ENCODE data around the gene PTPN3. TPM values are rescaled to one million over a fixed set of nuclear protein-coding genes. Genes with fewer than 3 reads are reported as not detected.
A peak's percentile ranks its signal among the peaks of the same experiment; 100 is the strongest.

PTPN3 gene
- polyA plus RNA-seq, 1 donor: 2.0 TPM

DNA sequence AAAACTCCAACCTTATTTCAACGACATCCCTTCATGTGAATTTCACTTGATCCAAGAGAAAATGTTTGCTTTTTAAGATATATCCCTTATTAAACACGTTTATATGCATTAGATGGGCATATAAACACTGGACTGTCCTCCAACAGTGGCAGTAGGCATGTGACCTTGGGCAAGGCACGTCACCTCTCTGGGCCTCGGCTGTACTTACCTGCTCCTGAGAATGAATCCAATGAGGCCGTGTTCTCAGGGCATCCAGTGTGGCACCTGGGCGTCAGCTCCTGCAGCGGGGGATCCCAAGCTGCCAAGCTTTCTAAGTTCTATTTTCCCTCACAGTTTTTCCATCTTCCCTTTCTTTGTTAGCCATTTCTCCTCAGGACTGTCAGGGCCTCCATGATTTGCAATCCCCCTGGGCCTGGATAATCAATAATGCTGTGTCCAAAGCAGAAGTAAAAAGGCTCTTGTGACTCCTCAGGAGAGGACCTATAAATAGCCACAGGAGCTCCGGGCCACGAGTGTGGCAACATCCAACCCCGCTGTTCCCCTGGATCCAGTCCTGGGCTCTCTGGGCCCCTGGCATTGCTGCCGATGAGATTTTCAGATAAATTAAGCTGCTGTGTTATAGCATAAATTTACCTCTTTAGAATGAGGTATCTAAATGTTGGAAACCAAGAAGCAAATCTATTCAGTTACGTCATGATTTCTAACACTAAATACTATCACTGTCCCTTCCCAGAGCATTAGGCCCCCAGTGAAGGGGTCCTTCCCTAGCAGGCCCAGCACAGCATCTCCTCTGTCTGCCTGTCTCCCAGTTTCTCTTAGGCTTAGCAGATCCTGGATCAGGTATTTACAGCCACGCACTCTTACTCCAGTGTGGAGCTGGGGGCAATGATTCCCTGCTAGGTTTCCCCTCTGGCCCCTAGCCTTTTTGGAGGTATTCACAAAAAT is 76.8 kb downstream of the PTPN3 start:
- DNase-seq: no peak

DNA sequence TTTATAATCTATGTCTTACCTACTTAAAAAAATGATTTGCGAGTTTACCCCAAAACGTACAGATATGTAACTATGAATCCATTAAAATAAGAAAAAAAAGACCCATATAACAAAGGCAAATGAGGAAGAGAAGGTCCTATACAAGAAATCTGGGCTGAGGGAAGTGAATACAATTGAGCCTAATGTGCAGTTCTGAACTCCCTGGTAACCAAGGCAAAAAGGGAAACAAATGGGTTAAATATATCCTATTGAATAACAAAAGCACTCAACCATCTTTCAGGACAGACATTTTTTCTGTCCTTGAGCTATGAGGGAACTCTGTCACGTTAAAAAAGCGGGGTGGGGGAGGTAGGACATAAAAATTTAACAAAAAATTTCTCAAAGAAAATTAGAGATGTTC is 78.6 kb downstream of the PTPN3 start:
- DNase-seq: no peak

DNA sequence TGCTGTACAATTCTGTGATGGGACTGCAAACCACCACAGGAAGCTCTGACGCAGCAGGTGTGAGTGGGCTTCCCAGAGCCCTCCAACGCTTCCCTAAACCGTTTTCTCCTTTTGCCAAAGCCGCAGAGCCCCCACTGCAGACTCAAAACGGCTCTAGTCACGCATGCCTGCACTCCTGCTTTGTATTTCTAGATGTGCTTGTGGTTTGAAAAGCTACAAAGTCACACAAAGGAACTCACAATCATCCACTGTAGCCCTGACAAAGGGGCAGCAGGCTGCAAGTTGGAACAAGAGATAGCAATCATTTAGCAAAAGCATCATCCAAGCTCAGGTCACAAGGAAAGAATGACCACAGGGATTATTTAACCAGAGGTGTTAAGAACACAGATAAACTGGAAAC is 79.3 kb downstream of the PTPN3 start:
- DNase-seq: no peak

DNA sequence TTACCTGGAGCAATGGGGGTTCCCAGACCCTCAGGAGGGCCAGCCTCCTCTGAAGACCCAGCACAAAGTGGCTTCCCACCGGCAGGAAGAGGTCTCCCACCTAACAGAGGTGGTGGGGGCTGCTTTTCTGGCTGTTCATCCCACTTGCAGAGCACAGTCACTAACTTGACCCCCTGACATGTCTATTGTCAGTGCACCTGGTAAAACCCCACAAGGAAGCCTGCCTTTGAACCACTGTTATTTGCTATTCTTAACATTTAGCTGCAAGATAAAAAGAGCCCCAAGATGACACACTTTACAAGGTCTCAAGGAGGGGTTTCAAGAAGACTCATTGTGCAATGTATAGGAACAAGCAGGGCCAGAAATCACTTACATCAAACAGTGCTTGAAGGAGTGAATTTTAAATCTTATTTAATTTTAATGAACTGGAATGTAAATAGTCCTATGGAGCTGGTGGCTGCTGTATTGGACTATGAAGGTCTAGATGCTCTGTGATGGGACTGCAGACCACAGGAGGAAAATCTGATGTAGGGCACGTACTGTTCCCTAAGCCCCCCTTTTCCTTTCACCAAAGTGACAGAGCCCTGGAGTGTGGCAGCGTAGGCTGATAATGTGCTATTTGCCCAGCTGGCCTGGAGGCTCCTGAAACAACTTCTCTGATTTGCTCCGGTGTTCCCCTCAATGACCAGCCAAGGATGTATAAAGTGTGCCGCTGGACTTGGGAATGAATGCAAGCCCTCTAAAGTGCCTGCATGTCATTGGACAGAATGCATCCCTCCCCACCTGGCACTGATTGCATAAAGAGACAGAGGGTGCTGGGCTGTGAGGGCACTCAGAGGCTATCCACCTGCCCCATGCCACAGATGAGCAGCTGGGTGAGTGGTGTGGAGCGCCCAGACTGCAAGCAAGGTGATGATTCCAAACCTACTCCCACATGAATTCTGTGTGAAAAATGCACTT is 80.2 kb downstream of the PTPN3 start:
- DNase-seq: no peak

DNA sequence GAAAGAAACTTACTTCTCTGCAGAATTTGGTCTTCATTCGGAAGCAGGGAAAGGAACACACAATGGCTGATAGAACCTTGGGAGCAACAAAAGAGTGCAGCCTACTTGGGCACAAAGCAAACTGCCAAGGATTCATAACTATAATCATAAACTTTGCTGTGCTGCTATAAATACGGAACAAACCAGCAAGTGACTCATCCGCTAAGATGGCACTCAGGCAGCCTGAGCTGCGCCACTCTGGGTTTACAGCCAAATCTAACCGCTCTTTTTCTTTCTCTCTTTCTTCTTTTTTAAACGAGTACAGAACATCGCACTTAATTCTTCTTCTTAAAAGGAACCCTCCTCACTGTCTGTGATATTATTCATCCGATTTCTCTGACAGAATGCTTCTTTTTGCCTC is 81.1 kb downstream of the PTPN3 start:
- no peak for DNase-seq

DNA sequence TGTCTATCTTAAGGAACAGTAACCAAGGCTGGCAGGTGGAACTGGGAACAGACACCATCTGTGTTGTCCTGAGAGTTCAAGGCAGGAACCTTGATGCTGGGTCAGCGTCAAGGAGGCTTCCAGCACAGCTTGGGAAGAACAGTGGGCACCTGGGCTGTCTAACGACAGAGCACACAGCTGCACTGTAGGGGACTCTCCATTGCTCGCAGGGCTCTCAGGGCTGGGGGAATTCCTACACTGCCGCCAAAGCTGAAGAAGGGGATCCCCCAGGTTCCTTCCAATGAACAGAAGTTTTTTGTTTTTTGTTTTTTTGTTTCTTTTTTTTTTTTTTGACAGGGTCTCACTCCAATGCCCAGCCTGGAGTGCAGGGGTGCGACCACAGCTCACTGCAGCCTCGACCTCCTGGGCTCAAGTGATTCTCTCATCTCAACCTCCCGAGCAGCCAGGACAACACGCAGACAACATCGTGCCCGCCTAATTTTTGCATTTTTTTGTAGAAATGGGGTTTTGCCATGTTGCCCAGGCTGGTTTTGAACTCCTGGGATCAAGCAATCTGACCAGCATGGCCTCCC is 81.9 kb downstream of the PTPN3 start:
- no peak for DNase-seq

DNA sequence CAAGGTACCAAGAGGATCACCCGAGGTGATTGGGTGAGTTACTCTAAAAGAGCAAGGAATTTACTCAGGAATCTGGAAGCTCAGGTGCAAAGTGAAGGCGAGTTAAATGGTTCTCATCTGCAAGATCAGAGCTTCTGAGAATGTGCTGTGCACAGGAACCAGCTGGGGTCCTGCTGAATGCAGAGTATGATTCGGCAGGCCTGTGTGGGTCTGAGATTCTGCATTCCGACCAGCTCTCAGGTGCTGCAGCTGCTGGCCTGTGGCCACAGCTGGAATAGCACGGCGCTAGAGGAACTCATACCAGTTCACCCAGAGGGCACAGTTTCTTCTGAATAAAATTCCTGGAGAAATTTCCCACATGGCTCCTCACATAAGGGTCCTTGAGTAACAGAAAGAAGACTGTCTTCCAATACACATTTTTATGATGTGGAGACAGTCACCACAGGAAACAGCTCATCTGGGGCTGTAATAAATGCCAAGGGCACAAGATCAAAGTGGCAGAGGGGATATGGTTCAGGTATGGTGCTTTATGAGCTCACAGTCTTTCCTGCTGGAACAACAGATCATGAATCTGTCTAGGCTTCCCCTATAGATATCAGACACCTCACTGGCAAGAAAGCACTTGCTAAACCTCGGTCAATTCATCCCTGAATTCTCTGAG is 83.9 kb downstream of the PTPN3 start:
- no peak for DNase-seq

DNA sequence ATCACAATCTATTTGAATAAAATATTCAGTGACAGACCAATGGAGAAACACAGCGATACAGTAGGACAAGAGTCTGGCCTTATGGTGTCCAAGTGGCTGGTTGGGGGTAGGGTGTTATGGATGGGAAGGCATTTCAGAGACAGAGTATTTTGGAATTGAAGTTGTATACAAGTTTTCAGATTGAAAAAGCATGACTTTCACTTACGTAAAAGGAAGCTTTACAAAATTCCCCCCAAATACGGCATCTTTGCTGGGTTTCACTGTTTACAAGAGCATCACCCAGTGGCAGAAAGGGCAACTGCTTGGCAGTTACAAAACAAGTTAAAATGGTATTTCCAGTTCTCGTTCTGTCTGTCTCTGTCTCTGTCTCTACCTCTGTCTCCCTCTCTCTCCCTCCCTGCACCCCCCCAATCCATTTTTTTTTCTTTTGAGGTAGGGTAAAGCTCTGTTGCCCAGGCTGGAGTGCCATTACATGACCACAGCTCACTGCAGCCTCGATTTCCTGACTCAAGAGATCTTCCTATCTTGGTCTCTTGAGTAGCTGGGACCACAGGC is 86.2 kb downstream of the PTPN3 start:
- DNase-seq: peak; percentile 14

DNA sequence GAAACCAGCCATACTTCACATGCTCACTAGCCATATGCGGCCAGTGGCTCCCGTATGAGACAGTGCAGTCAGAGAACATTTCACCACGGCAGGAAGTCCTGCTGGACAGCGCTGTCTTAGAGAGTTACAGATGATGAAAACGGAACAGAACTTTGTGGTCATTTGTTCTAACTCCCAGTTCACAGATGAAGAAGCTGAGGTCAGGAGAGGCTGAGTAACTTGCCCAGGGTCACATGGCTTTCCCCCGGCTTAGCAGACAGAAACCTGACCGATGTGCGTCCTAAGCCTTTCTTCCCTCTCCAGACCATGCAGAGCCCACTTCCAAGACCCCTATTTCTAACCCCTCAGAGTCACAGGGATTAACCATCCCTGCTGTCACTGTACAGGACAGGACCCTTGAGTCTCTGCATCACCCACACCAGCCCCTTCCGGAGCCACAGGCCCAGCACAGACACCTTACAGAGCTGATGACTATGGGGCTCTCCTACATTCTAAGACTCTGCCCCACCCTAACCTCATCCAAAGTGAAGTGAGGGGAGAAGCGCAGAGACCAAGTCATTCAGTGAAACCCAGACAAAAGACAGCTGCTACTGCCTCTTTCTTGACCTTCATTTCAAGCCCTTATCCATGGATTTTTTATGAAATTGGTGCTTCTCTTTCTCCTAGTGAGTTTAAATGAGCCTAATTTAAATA is 86.9 kb downstream of the PTPN3 start:
- no peak for DNase-seq

DNA sequence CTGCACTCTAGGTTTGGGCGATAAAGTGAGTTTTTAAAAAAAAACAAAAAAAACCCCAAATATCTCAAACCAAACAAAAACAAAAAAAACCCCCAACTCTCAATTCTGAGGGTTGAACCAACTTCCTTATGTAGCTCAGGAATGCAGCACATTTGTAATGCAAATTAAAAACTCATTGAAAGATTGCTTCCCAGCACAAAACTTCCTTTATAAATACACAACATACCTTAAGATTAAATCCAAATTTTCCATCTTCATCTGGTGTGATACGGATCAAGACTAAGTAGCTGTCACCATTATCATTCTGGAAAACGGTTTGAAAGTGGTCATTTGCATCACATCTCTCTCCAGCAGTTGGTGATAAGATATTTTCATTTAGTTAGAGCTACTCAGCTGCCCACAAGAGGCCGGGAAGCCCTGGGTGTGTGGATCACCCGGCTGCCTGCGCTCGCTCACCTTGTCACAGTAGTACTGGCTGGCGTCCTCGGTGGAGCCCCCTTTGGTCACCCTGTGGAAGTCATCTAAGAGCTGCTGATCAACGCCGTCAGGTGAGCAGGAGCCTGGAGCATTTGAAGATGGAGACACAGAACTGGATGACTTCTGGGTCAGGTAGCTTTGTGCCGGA is 88.2 kb downstream of the PTPN3 start:
- DNase-seq: no peak

DNA sequence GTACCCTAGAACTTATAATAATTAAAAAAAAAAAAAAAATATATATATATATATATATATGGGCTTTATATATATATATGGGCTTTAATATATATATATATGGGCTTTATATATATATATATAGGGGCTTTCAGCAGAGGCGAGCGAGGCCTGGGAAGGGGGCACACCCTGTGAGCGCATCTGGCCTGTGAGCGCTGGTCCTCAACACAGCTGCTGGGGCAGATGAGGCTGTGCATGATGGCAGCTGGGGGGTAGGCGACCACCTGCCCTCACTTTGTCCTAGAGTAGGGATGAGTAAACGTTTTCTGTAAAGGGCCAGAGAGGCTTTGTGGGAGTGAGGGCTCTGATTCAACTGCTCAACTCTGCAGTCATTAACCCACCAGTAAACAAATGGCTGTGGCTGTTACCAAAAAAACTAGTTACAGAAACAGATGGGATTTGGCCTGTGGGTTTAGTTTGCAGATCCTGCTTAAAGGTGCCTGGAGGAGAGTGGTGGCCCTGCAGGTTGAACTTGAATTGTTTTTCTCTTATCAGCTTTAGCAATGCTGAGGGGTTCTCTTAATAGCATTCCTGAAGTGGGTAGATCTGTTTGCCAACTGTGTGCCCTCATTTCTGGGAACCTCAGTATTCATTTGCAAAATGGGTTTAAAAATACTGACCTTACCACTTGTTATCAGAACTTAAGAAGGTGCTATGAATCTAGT is 89.2 kb downstream of the PTPN3 start:
- no peak for DNase-seq

DNA sequence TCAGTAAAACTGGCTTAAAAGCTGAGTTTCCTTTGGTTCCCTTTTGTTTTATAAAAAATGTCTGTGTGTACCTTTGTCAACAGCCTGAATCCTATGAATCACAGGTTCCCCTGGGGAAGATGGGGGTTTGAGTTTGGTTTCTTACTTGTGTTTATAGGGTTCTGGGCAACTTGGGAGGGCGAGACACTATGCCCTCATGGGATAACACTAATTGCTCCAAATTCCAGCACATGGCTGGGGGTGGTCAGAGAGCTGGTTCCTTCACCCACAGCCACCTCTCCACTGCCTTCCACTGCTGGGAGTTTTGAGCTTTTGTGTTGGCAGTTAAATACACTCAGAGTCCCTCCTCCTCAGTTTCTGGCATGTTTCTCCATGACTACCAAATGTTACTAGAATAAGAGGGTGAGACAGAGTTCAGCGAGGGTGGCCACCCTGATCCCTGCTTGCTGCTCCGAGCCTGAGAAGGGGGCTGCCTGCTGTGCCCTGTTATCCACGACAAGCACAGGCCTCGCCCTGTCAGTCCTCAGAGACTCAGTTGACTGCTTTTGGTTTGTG is 94.3 kb downstream of the PTPN3 start:
- no peak for DNase-seq

DNA sequence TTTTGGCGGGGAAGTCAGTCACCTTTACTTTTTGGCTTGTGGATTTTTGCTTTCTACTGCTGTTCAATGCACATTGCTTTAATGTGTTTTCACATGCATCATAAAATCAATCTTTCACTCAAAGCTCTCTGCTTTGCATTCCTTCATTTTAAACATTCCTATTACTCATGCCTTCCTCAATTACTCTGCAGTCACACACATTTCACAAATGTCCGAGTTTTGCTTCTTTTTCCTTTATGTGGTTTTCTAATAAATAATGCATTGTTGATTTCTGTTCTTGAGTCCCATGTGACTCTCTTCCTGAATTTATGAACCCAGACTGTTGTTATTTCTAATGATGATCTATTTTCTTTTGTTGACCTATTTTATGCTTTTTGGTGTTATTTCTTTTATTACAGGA is 95.0 kb downstream of the PTPN3 start:
- no peak for DNase-seq

DNA sequence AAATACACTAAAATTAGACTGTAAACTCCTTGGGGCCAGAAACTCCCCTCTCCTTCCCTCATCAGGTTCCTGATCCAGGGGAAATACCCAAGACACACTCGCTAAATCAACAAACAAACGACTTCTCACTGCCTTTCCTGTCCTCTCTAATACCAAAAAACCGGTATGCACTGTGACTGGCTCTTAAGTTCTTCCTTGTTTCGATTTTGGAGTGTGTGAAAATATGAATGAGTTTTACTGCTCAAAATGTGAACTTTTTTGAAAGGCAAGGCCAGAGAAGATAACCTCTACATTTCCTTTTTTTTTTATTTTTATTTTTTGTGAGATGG is 96.2 kb downstream of the PTPN3 start:
- DNase-seq: no peak

DNA sequence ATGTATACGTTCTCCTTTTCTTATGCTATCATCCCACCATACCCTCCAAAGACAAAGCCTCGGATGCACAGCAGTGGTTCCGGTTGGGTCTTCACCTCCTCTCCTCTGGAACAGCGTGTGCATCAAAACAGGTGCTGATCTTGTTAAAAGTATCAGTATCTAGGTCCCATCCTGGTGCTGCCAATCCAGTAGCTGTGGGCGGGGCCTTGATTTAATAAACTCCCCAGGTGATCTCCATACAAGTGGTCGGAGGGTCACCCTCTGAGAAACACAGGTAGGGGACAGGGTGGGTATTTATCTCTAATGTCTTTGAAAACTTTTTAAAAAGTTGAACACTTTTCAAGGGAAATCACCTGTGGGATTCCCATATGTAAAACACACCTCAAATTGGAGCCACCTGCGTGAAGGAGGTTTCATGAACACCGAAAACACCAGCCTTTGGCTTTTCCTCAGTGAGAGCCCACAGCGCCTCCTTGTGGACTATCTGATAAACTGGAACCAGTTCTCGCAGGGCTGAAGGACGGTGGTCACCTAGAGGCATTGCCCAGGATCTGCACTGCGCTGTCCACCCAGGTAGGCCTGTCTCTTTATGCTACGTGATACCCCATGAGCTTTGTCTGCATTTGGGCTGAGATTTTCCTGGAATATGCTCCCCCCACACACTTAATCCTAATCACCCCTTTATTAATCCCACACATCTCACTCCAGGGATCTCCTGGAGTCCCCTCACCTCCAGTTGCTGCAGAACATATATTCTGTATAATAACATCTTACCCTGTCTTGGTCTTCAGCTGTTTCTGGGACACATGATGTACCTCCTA is 96.7 kb downstream of the PTPN3 start:
- DNase-seq: no peak

DNA sequence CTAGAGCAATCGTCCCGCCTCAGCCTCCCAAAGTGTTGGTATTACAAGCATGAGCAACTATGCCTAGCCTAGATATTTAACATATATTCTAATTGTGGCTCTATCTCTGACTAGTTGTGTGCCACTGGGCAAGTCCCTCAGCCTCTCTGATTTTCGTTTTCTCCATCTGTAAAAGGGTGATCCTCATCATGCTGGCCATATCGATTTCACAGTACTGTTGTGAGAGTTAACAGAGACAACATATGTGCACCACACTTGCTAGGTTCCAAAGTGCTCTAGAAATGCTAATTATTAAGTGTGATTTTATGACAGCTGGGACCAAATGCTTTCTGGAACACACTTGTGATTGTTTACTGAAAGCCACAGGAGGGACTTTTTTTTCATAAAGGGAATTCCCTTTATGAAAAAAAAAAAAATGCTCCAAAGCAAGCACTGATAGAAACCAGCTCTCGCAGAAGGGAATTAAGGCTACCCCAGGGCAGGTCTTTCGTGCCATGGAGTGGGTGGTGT is 98.8 kb downstream of the PTPN3 start:
- no peak for DNase-seq

DNA sequence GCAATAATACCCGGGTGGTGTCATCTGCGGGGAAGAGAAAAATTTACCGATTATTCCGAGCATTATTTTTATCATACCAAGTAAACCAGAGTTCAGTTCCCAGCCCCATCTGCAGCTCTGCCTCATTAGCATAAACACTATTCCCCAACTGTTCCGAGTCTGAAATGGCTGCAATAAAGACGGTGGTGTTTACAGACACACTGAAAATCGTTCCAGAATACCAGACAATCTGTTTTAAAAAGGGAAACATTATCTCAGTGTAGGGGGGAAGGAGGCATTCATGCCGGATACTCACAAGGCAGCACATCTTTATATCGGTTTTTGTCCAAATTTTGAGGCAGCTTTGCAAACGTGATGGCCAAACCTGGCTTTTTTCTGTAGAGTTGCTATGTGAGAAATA is 106.9 kb downstream of the PTPN3 start:
- no peak for DNase-seq

DNA sequence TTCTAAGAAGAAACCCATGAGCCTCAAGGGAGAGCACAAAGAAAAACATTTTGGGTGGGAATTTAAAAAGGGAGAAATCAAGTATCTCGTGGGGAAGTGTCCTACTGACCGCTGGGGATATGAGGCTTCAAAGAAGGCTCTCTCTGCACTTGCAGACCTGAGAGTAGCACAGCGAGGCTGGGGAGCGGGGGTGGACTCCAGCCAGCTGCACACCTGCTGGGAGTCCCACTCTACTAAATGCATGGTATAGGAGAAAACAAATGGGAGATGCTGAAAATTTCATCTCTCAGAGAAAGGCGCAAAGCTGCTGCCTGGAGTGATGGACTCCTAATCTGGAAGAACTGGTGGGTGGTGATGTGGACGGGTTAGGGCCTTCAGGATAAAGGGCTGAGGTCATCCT is 110.3 kb downstream of the PTPN3 start:
- DNase-seq: no peak

DNA sequence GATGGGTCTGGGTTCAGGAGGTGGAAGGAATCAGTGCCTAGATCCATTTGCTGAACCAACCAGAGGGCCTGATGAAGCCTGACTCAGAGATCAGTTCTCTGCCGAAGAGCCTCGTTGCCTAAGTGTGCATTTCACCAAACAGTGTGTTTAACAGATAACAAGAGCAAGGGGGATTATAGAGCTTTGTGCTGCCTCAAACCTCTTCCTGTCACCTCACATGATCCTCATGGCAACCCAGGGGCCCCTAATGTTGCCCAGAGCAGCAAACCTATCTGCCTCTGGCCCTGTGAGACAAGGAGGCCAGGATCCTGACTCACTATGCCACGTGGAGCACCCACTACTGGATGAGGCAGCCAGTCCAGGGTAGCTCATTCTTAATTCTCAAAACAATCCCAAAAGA is 110.9 kb downstream of the PTPN3 start:
- no peak for DNase-seq
